Lower leg skin (tissue), 3 donors: ENCODE data around the gene CREBZF.

Experiments
- CTCF ChIP-seq, 3 donors: fragments of 450-650 bp; IDR thresholded peaks; one replicate each; pipeline ENCODE4 v1.5.1; 2016; ENCODE audit warnings: antibody characterized with exemption in 3 of 3, mild to moderate bottlenecking in 3 of 3, moderate library complexity in 2 of 3
- POLR2A ChIP-seq, 2 donors: fragments of 450-650 bp; IDR thresholded peaks; one replicate each; pipeline ENCODE4 v1.6.1; 2016 to 2017; ENCODE audit warnings: antibody characterized with exemption in 2 of 2, mild to moderate bottlenecking in 1 of 2, moderate library complexity in 1 of 2

GRCh38 chr11:85634747-85635146 is 30.2 kb downstream of the CREBZF start:
- TF ChIP-seq POLR2A (IDR thresholded peaks at IDR 0.05) (no peak), CTCF (IDR thresholded peaks at IDR 0.05) (no peak)
